ENCODE results near the gene BMPER. TPM values are rescaled to one million over a fixed set of nuclear protein-coding genes. Genes with fewer than 3 reads are reported as not detected.

Gene BMPER
- polyA plus RNA-seq, 1 of the 3 experiments (the other 2 are of a cell fraction) = 20.0 TPM

DNA sequence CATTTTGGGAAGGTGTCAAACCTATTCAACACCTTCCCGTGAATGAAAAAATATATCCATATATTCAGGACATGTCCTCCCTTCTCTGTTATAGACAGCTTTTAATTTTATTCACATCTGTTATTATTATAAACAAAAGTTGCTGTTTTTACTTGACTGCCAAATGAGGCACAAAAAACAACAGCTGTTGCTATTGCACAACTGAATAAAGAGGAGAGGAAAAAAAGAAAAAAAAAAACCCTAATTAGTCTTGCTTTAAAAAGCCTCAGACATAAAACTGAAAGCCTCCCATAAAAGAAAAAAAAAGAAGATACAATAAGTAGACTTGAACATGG, 153.4 kb downstream of the BMPER start:
- Histone ChIP-seq H3K9me3 (no peaks in the 10 kb centered on the region), H3K79me2 (ENCODE audit: insufficient read depth) (no peaks in the 10 kb centered on the region), H3K4me1 (ENCODE audit: control insufficient read depth in 1 of 2, insufficient read depth in 2 of 2, low read depth in 1 of 2, low read length in 1 of 2) (peaks cover 0 to 48% of the 10 kb centered on the region in 2 experiments; a peak in 2 of 4 replicates), H3K4me3 (ENCODE audit: low read depth in 2 of 2, low read length in 1 of 2) (no peak overlapping the region), H3K4me2 (no peak overlapping the region), H2AFZ (ENCODE audit: low read depth) (peak overlapping the region; percentile 1; the same call in 1 of the 2 replicates), H3K9ac (no peak overlapping the region), H4K20me1 (ENCODE audit: insufficient read depth) (no peaks in the 10 kb centered on the region), H3K36me3 (replicated peaks in 1 of 2; ENCODE audit: control insufficient read depth in 1 of 2, insufficient read depth in 2 of 2, low read length in 1 of 2) (no peaks in the 10 kb centered on the region), H3F3A (replicated peaks; ENCODE audit: insufficient read depth) (peaks cover 21% of the 10 kb centered on the region), H3K27me3 (ENCODE audit: insufficient read depth) (no peaks in the 10 kb centered on the region), H3K27ac (ENCODE audit: low read depth in 2 of 2, low read length in 1 of 2) (peak overlapping the region in 1 of 2 experiments; percentile 7; a peak in 1 of 4 replicates), H3K9me2 (no peaks in the 10 kb centered on the region)
- no peak for DNase-seq
- CTCF ChIA-PET = interaction anchor here (0.6 kb wide), 1 partner anchor 784 kb away, joined by 3 read pairs; no protein-coding TSS in a partner anchor
- WGBS (ENCODE audit: low lambda C conversion rate) = 58% methylated on average over 1 of the region's 1 CpG
- TF ChIP-seq TAF1 (IDR thresholded peaks at IDR 0.05; ENCODE audit: borderline replicate concordance, low read depth, low read length) (no peak), FOSL2 (IDR thresholded peaks at IDR 0.05; ENCODE audit: borderline replicate concordance, low read depth) (no peak), FOXM1 (IDR thresholded peaks at IDR 0.05; ENCODE audit: low read depth) (no peak)
- TF ChIP-seq, protein P1, sequence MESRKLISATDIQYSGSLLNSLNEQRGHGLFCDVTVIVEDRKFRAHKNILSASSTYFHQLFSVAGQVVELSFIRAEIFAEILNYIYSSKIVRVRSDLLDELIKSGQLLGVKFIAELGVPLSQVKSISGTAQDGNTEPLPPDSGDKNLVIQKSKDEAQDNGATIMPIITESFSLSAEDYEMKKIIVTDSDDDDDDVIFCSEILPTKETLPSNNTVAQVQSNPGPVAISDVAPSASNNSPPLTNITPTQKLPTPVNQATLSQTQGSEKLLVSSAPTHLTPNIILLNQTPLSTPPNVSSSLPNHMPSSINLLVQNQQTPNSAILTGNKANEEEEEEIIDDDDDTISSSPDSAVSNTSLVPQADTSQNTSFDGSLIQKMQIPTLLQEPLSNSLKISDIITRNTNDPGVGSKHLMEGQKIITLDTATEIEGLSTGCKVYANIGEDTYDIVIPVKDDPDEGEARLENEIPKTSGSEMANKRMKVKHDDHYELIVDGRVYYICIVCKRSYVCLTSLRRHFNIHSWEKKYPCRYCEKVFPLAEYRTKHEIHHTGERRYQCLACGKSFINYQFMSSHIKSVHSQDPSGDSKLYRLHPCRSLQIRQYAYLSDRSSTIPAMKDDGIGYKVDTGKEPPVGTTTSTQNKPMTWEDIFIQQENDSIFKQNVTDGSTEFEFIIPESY (IDR thresholded peaks at IDR 0.05; ENCODE audit: borderline replicate concordance, low read depth) = no peak
- POLR2A ChIA-PET = no interaction called here

DNA sequence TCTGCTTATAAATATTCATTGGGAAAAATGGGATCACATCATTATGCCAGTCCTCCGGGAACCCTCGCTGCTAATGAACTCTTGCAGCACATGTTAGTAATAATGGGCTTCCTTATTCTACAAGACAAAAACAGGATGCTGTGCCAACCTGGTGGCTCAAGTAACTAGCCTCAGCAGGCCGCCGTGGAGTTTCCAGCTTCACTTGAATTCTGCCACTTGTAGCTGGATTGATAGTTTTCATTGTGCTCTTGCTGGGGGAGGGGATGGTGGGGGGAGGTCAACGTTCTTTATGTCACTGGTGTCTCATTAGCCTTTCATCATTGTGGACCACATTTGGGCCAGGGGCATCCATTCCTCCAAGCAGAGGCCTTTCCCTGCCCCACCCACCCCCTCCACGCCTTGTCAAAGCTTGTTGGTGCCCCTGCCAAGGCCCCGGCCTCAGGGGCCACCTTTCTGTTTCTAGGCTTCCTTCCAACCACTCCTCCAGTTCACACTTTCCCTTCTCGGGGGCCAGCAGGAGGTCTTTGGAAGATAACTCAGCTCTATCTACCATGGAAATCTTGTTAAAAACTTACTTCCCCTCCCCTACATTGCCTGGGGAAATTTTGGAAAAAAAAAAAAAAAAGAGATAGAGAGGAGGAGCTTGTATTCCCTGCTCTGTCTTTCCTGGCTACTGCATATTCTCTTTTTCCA, 153.9 kb downstream of the BMPER start:
- POLR2A ChIA-PET = no interaction called here
- H3K9me2 ChIP-seq = no peaks in the 10 kb centered on the region
- peak overlapping the region; percentile 3 to 7; a peak in 1 of 4 replicates for H3K27ac ChIP-seq (ENCODE audit: low read depth in 2 of 2, low read length in 1 of 2)
- no peak overlapping the region for H3K4me2 ChIP-seq
- peaks cover 0 to 50% of the 10 kb centered on the region in 2 experiments; a peak in 2 of 4 replicates for H3K4me1 ChIP-seq (ENCODE audit: control insufficient read depth in 1 of 2, insufficient read depth in 2 of 2, low read depth in 1 of 2, low read length in 1 of 2)
- H4K20me1 ChIP-seq (ENCODE audit: insufficient read depth) = no peaks in the 10 kb centered on the region
- TF ChIP-seq, protein P2, sequence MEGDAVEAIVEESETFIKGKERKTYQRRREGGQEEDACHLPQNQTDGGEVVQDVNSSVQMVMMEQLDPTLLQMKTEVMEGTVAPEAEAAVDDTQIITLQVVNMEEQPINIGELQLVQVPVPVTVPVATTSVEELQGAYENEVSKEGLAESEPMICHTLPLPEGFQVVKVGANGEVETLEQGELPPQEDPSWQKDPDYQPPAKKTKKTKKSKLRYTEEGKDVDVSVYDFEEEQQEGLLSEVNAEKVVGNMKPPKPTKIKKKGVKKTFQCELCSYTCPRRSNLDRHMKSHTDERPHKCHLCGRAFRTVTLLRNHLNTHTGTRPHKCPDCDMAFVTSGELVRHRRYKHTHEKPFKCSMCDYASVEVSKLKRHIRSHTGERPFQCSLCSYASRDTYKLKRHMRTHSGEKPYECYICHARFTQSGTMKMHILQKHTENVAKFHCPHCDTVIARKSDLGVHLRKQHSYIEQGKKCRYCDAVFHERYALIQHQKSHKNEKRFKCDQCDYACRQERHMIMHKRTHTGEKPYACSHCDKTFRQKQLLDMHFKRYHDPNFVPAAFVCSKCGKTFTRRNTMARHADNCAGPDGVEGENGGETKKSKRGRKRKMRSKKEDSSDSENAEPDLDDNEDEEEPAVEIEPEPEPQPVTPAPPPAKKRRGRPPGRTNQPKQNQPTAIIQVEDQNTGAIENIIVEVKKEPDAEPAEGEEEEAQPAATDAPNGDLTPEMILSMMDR (IDR thresholded peaks at IDR 0.05) = no peak
- TF ChIP-seq EZH2phosphoT487 (IDR thresholded peaks at IDR 0.05; ENCODE audit: borderline replicate concordance, low read depth) (no peak), MXI1 (IDR thresholded peaks at IDR 0.05; ENCODE audit: low read depth, low read length) (no peak), NFIC (IDR thresholded peaks at IDR 0.05; ENCODE audit: borderline replicate concordance) (peak; percentile 40; the same call in 1 of the 2 replicates), SIN3A (IDR thresholded peaks at IDR 0.05; ENCODE audit: borderline replicate concordance, low read depth, low read length) (0 out of 2 replicates have a peak, but pooled peaks have one; percentile 28), FOSL2 (IDR thresholded peaks at IDR 0.05; ENCODE audit: borderline replicate concordance, low read depth) (no peak), ELF1 (IDR thresholded peaks at IDR 0.05) (no peak), FOXJ3 (CRISPR knock-in tag; IDR thresholded peaks at IDR 0.05) (no peak), SMC3 (IDR thresholded peaks at IDR 0.05; ENCODE audit: low read depth, low read length) (no peak), EP300 (IDR thresholded peaks at IDR 0.05; ENCODE audit: borderline replicate concordance in 1 of 2, low read depth in 1 of 2, low read length in 1 of 2) (peak in 1 of 2 experiments; percentile 11; a peak in 1 of 4 replicates), RCOR1 (IDR thresholded peaks at IDR 0.05; ENCODE audit: low read length) (no peak), YY1 (IDR thresholded peaks at IDR 0.05; ENCODE audit: low read depth) (no peak), RAD21 (IDR thresholded peaks at IDR 0.05; ENCODE audit: low read length) (no peak), JUND (IDR thresholded peaks at IDR 0.05) (no peak), TEAD4 (IDR thresholded peaks at IDR 0.05; ENCODE audit: borderline replicate concordance, insufficient read depth) (no peak), RXRA (IDR thresholded peaks at IDR 0.05; ENCODE audit: borderline replicate concordance, low read depth) (no peak), TCF12 (IDR thresholded peaks at IDR 0.05) (peak; percentile 50; the same call in 1 of the 2 replicates), TAF1 (IDR thresholded peaks at IDR 0.05; ENCODE audit: borderline replicate concordance, low read depth, low read length) (no peak), MEF2A (IDR thresholded peaks at IDR 0.05; ENCODE audit: borderline replicate concordance, low read depth) (no peak), GATA2 (CRISPR knock-in tag; IDR thresholded peaks at IDR 0.05) (no peak)
- TF ChIP-seq, protein P3, sequence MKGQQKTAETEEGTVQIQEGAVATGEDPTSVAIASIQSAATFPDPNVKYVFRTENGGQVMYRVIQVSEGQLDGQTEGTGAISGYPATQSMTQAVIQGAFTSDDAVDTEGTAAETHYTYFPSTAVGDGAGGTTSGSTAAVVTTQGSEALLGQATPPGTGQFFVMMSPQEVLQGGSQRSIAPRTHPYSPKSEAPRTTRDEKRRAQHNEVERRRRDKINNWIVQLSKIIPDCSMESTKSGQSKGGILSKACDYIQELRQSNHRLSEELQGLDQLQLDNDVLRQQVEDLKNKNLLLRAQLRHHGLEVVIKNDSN (IDR thresholded peaks at IDR 0.05; ENCODE audit: borderline replicate concordance, low read depth) = no peak
- H3K4me3 ChIP-seq (ENCODE audit: low read depth in 2 of 2, low read length in 1 of 2) = no peak overlapping the region
- 22% methylated on average over 8 of the region's 8 CpGs for WGBS (ENCODE audit: low lambda C conversion rate)
- DNase-seq = no peak
- CTCF ChIA-PET = interaction anchor here (0.6 to 0.8 kb wide), 4 partner anchors 8 to 1385 kb away, joined by 3 read pairs; no protein-coding TSS in a partner anchor
- peaks cover 21% of the 10 kb centered on the region for H3F3A ChIP-seq (replicated peaks; ENCODE audit: insufficient read depth)
- H2AFZ ChIP-seq (ENCODE audit: low read depth) = peak overlapping the region; percentile 1; the same call in 1 of the 2 replicates
- no peak overlapping the region for H3K9ac ChIP-seq
- no peaks in the 10 kb centered on the region for H3K9me3 ChIP-seq
- no peaks in the 10 kb centered on the region for H3K79me2 ChIP-seq (ENCODE audit: insufficient read depth)
- no peaks in the 10 kb centered on the region for H3K36me3 ChIP-seq (replicated peaks in 1 of 2; ENCODE audit: control insufficient read depth in 1 of 2, insufficient read depth in 2 of 2, low read length in 1 of 2)
- no peaks in the 10 kb centered on the region for H3K27me3 ChIP-seq (ENCODE audit: insufficient read depth)
